Activated naive CD8-positive, alpha-beta T cell treated with anti-CD3 and anti-CD28 coated beads for 36 hours (primary cell): ENCODE results near the gene NHS. TPM values are rescaled to one million over a fixed set of nuclear protein-coding genes. Genes with fewer than 3 reads are reported as not detected.

ENCODE experiments used
- DNase-seq: peaks from one replicate; pipeline ENCODE4 v3.0.0; 2021
- H3K27ac Mint-ChIP-seq: one replicate; pipeline ENCODE4 v1.8.0; 2022; ENCODE audit warnings: mild to moderate bottlenecking, moderate library complexity, mixed read lengths
- H3K27me3 Mint-ChIP-seq: one replicate; pipeline ENCODE4 v1.8.0; 2022; ENCODE audit warnings: mild to moderate bottlenecking, mixed read lengths
- H3K36me3 Mint-ChIP-seq: one replicate; pipeline ENCODE4 v1.8.0; 2021; ENCODE audit warnings: mild to moderate bottlenecking, mixed read lengths
- H3K4me1 Mint-ChIP-seq: one replicate; pipeline ENCODE4 v1.8.0; 2021; ENCODE audit warnings: mixed read lengths
- H3K4me3 Mint-ChIP-seq: one replicate; pipeline ENCODE4 v1.8.0; 2022; ENCODE audit warnings: mild to moderate bottlenecking, moderate library complexity, mixed read lengths
- H3K9me3 Mint-ChIP-seq: one replicate; pipeline ENCODE4 v1.8.0; 2022; ENCODE audit warnings: mixed read lengths
- total RNA-seq, 2 experiments: library from RNA; stranded (reverse); gene quantifications; one replicate each; pipeline ENCODE4 v1.2.3, GENCODE V29; 2021

Gene NHS
- total RNA-seq, 2 experiments from 2014 or later: 25.6 to 25.8 TPM

GRCh38 chrX:17453788-17454187 is 78.8 kb downstream of the NHS start:
- no peak overlapping the region for H3K27ac Mint-ChIP-seq
- no peak overlapping the region for H3K4me3 Mint-ChIP-seq
- H3K4me1 Mint-ChIP-seq: no peaks in the 10 kb centered on the region
- no peak for DNase-seq
- no peaks in the 10 kb centered on the region for H3K9me3 Mint-ChIP-seq
- H3K27me3 Mint-ChIP-seq: peaks cover 3% of the 10 kb centered on the region
- H3K36me3 Mint-ChIP-seq: no peaks in the 10 kb centered on the region

- H3K4me1 Mint-ChIP-seq: no peaks in the 10 kb centered on the region
- H3K9me3 Mint-ChIP-seq: no peaks in the 10 kb centered on the region
- H3K4me3 Mint-ChIP-seq: no peak overlapping the region
- DNase-seq: no peak
- H3K27ac Mint-ChIP-seq: no peak overlapping the region
- no peaks in the 10 kb centered on the region for H3K36me3 Mint-ChIP-seq
- peaks cover 3% of the 10 kb centered on the region for H3K27me3 Mint-ChIP-seq
Measured at GRCh38 chrX:17456526-17456925, 81.5 kb downstream of the NHS start.

- Mint-ChIP-seq H3K27ac (no peak overlapping the region), H3K27me3 (peaks cover 3% of the 10 kb centered on the region), H3K9me3 (no peaks in the 10 kb centered on the region), H3K4me3 (no peak overlapping the region), H3K36me3 (no peaks in the 10 kb centered on the region), H3K4me1 (no peaks in the 10 kb centered on the region)
- no peak for DNase-seq
Measured at GRCh38 chrX:17459008-17459611, 84.1 kb downstream of the NHS start.

- Mint-ChIP-seq H3K4me3 (no peak overlapping the region), H3K27me3 (peaks cover 4% of the 10 kb centered on the region), H3K27ac (no peak overlapping the region), H3K4me1 (no peaks in the 10 kb centered on the region), H3K9me3 (no peaks in the 10 kb centered on the region), H3K36me3 (no peaks in the 10 kb centered on the region)
- no peak for DNase-seq
Measured at GRCh38 chrX:17459661-17460060, 84.7 kb downstream of the NHS start.

GRCh38 chrX:17462881-17463280 is 87.9 kb downstream of the NHS start:
- peaks cover 7% of the 10 kb centered on the region for H3K27me3 Mint-ChIP-seq
- no peaks in the 10 kb centered on the region for H3K4me1 Mint-ChIP-seq
- no peaks in the 10 kb centered on the region for H3K9me3 Mint-ChIP-seq

GRCh38 chrX:17464194-17464593 is 89.2 kb downstream of the NHS start:
- no peaks in the 10 kb centered on the region for H3K4me1 Mint-ChIP-seq
- DNase-seq: no peak
- peaks cover 10% of the 10 kb centered on the region for H3K27me3 Mint-ChIP-seq
- H3K9me3 Mint-ChIP-seq: no peaks in the 10 kb centered on the region
- no peak overlapping the region for H3K27ac Mint-ChIP-seq
- no peaks in the 10 kb centered on the region for H3K36me3 Mint-ChIP-seq
- H3K4me3 Mint-ChIP-seq: no peak overlapping the region

More at GRCh38 chrX:17462881-17463280, 87.9 kb downstream of the NHS start:
- no peak overlapping the region for H3K4me3 Mint-ChIP-seq
- H3K36me3 Mint-ChIP-seq: no peaks in the 10 kb centered on the region
- DNase-seq: no peak
- no peak overlapping the region for H3K27ac Mint-ChIP-seq

- Mint-ChIP-seq H3K9me3 (no peaks in the 10 kb centered on the region), H3K27me3 (peaks cover 10% of the 10 kb centered on the region), H3K27ac (no peak overlapping the region)
Measured at GRCh38 chrX:17465201-17465600, 90.2 kb downstream of the NHS start.

GRCh38 chrX:17465802-17466201 is 90.8 kb downstream of the NHS start:
- Mint-ChIP-seq H3K27me3 (peaks cover 10% of the 10 kb centered on the region), H3K27ac (no peak overlapping the region), H3K4me1 (no peaks in the 10 kb centered on the region), H3K4me3 (no peak overlapping the region), H3K9me3 (no peaks in the 10 kb centered on the region), H3K36me3 (no peaks in the 10 kb centered on the region)
- DNase-seq: no peak

More at GRCh38 chrX:17465201-17465600, 90.2 kb downstream of the NHS start:
- DNase-seq: no peak
- H3K36me3 Mint-ChIP-seq: no peaks in the 10 kb centered on the region
- no peaks in the 10 kb centered on the region for H3K4me1 Mint-ChIP-seq
- H3K4me3 Mint-ChIP-seq: no peak overlapping the region

- H3K4me1 Mint-ChIP-seq: no peaks in the 10 kb centered on the region
- no peak overlapping the region for H3K4me3 Mint-ChIP-seq
- H3K36me3 Mint-ChIP-seq: no peaks in the 10 kb centered on the region
- no peak for DNase-seq
- peaks cover 4% of the 10 kb centered on the region for H3K27me3 Mint-ChIP-seq
- H3K27ac Mint-ChIP-seq: no peak overlapping the region
- no peaks in the 10 kb centered on the region for H3K9me3 Mint-ChIP-seq
Measured at GRCh38 chrX:17470136-17470535, 95.1 kb downstream of the NHS start.

- no peaks in the 10 kb centered on the region for H3K9me3 Mint-ChIP-seq
- no peaks in the 10 kb centered on the region for H3K36me3 Mint-ChIP-seq
- H3K27ac Mint-ChIP-seq: no peak overlapping the region
- H3K27me3 Mint-ChIP-seq: peaks cover 8% of the 10 kb centered on the region
- no peak for DNase-seq
- H3K4me3 Mint-ChIP-seq: no peak overlapping the region
- no peaks in the 10 kb centered on the region for H3K4me1 Mint-ChIP-seq
Measured at GRCh38 chrX:17471121-17471520, 96.1 kb downstream of the NHS start.

GRCh38 chrX:17471861-17472260 is 96.9 kb downstream of the NHS start:
- no peak overlapping the region for H3K4me3 Mint-ChIP-seq
- no peaks in the 10 kb centered on the region for H3K4me1 Mint-ChIP-seq

GRCh38 chrX:17472424-17472823 is 97.4 kb downstream of the NHS start:
- no peak overlapping the region for H3K4me3 Mint-ChIP-seq
- no peak for DNase-seq
- H3K27me3 Mint-ChIP-seq: peaks cover 8% of the 10 kb centered on the region
- H3K27ac Mint-ChIP-seq: no peak overlapping the region
- no peaks in the 10 kb centered on the region for H3K36me3 Mint-ChIP-seq
- no peaks in the 10 kb centered on the region for H3K9me3 Mint-ChIP-seq
- H3K4me1 Mint-ChIP-seq: no peaks in the 10 kb centered on the region

More at GRCh38 chrX:17471861-17472260, 96.9 kb downstream of the NHS start:
- Mint-ChIP-seq H3K9me3 (no peaks in the 10 kb centered on the region), H3K27me3 (peaks cover 8% of the 10 kb centered on the region), H3K27ac (no peak overlapping the region), H3K36me3 (no peaks in the 10 kb centered on the region)
- DNase-seq: no peak

- Mint-ChIP-seq H3K36me3 (no peaks in the 10 kb centered on the region), H3K4me1 (no peaks in the 10 kb centered on the region), H3K27me3 (peaks cover 7% of the 10 kb centered on the region), H3K9me3 (no peaks in the 10 kb centered on the region), H3K4me3 (no peak overlapping the region), H3K27ac (no peak overlapping the region)
- no peak for DNase-seq
Measured at GRCh38 chrX:17473021-17473420, 98.0 kb downstream of the NHS start.

GRCh38 chrX:17474892-17475291 is 99.9 kb downstream of the NHS start:
- H3K27ac Mint-ChIP-seq: no peak overlapping the region
- DNase-seq: no peak
- H3K4me3 Mint-ChIP-seq: no peak overlapping the region
- H3K9me3 Mint-ChIP-seq: no peaks in the 10 kb centered on the region
- no peaks in the 10 kb centered on the region for H3K4me1 Mint-ChIP-seq
- no peaks in the 10 kb centered on the region for H3K36me3 Mint-ChIP-seq
- peaks cover 6% of the 10 kb centered on the region for H3K27me3 Mint-ChIP-seq

GRCh38 chrX:17475449-17476217 is 100.6 kb downstream of the NHS start:
- Mint-ChIP-seq H3K9me3 (no peaks in the 10 kb centered on the region), H3K36me3 (no peaks in the 10 kb centered on the region), H3K4me1 (no peaks in the 10 kb centered on the region), H3K27ac (no peak overlapping the region), H3K27me3 (peaks cover 7% of the 10 kb centered on the region), H3K4me3 (no peak overlapping the region)
- DNase-seq: no peak

- no peak overlapping the region for H3K4me3 Mint-ChIP-seq
- no peaks in the 10 kb centered on the region for H3K9me3 Mint-ChIP-seq
- DNase-seq: no peak
- H3K27me3 Mint-ChIP-seq: peaks cover 7% of the 10 kb centered on the region
- H3K4me1 Mint-ChIP-seq: no peaks in the 10 kb centered on the region
- no peak overlapping the region for H3K27ac Mint-ChIP-seq
- no peaks in the 10 kb centered on the region for H3K36me3 Mint-ChIP-seq
Measured at GRCh38 chrX:17476411-17476810, 101.4 kb downstream of the NHS start.
